ENCODE results near the gene MED7. TPM values are rescaled to one million over a fixed set of nuclear protein-coding genes. Genes with fewer than 3 reads are reported as not detected.

MED7 gene
- total RNA-seq, 2 experiments from 2014 or later: 21.0 to 21.2 TPM

DNA sequence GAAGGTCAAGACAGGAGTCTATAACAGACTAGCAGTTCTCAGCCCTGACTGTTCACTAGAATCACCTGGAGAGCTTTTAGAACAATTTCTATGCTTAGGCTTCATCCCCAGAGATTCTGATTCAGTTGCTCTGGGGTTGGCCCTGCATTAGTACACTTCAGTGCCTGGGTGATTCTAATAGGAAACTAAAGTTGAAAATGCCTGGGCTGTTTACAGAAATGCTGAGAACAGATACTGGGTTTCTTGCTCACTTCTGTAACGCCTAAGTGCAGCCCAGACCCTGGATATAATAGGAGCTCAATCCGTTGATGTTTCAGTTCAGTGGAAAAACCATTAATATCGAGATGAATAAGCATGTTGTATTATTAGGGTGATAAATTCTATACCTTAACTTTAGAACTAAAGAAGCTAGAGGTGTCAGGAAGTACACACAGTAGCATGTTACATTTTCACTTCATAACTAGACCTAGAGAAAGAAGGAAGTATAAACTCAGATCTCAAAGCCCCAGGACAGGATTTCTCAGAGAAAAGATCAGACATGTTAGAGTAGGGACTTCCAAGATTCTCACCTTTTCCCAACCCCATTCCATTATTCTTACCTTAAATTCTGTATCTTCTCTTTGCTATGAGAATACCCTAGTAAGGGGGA is 54.2 kb downstream of the MED7 start:
- no peak overlapping the region for H3K4me3 Mint-ChIP-seq
- intact Hi-C loops (cut with micrococcal nuclease): no loop called here
- H3K4me1 Mint-ChIP-seq (ENCODE audit: low read depth): no peaks in the 10 kb centered on the region
- DNase-seq: no peak
- no peaks in the 10 kb centered on the region for H3K9me3 Mint-ChIP-seq
- H3K27ac Mint-ChIP-seq: no peak overlapping the region
- peaks cover 6% of the 10 kb centered on the region for H3K36me3 Mint-ChIP-seq (ENCODE audit: low read depth)
- H3K27me3 Mint-ChIP-seq (ENCODE audit: low read depth): no peaks in the 10 kb centered on the region
- CTCF ChIA-PET: interaction anchor here (0.9 kb wide), 1 partner anchor 44 kb away, joined by 3 read pairs; no protein-coding TSS in a partner anchor

Other genes starting within 250 kb of the MED7 start
- gene TIMD4, start 179.6 kb downstream of the MED7 start, total RNA-seq: 1 to 10 TPM; 3.4 to 5.2 TPM
- gene HAVCR1, start 83.7 kb downstream of the MED7 start, total RNA-seq: under 1 TPM; 0.17 to 0.42 TPM
- 10 to 100 TPM; 10.2 to 10.4 TPM for gene HAVCR2, start 33.8 kb downstream of the MED7 start, total RNA-seq
- gene GARIN3, start 23.4 kb upstream of the MED7 start, total RNA-seq: 1 to 10 TPM; 3.6 to 3.8 TPM
- gene ITK, start 38.0 kb upstream of the MED7 start, total RNA-seq: 100 to 1,000 TPM; 340 TPM
- 100 to 1,000 TPM; 490 to 492 TPM for gene CYFIP2, start 123.3 kb upstream of the MED7 start, total RNA-seq